ENCODE measurements around the gene CLEC16A. TPM values are rescaled to one million over a fixed set of nuclear protein-coding genes. Genes with fewer than 3 reads are reported as not detected.

CLEC16A gene
- total RNA-seq, 1 donor from 2014 or later: 19.8 TPM

GRCh38 chr16:11029948-11030347 lies 85.6 kb downstream of the CLEC16A start:
- no peak for DNase-seq (ENCODE audit: low read depth)
- TF ChIP-seq, protein P1, sequence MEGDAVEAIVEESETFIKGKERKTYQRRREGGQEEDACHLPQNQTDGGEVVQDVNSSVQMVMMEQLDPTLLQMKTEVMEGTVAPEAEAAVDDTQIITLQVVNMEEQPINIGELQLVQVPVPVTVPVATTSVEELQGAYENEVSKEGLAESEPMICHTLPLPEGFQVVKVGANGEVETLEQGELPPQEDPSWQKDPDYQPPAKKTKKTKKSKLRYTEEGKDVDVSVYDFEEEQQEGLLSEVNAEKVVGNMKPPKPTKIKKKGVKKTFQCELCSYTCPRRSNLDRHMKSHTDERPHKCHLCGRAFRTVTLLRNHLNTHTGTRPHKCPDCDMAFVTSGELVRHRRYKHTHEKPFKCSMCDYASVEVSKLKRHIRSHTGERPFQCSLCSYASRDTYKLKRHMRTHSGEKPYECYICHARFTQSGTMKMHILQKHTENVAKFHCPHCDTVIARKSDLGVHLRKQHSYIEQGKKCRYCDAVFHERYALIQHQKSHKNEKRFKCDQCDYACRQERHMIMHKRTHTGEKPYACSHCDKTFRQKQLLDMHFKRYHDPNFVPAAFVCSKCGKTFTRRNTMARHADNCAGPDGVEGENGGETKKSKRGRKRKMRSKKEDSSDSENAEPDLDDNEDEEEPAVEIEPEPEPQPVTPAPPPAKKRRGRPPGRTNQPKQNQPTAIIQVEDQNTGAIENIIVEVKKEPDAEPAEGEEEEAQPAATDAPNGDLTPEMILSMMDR (IDR thresholded peaks at IDR 0.05; ENCODE audit: insufficient read depth, low read length, poor library complexity, severe bottlenecking): no peak
- H3K4me3 ChIP-seq (ENCODE audit: low read depth, low read length): no peak overlapping the region
- H3K36me3 ChIP-seq (ENCODE audit: control insufficient read depth, insufficient read depth, low read length): peaks cover 2% of the 10 kb centered on the region
- H3K27me3 ChIP-seq (ENCODE audit: control insufficient read depth, insufficient read depth, low read length): no peaks in the 10 kb centered on the region

GRCh38 chr16:11030990-11031510 lies 86.7 kb downstream of the CLEC16A start:
- peaks cover 2% of the 10 kb centered on the region for H3K36me3 ChIP-seq (ENCODE audit: control insufficient read depth, insufficient read depth, low read length)
- H3K4me3 ChIP-seq (ENCODE audit: low read depth, low read length): no peak overlapping the region
- no peak for DNase-seq (ENCODE audit: low read depth)
- no peaks in the 10 kb centered on the region for H3K27me3 ChIP-seq (ENCODE audit: control insufficient read depth, insufficient read depth, low read length)
- TF ChIP-seq, protein P1 (IDR thresholded peaks at IDR 0.05; ENCODE audit: insufficient read depth, low read length, poor library complexity, severe bottlenecking): no peak

GRCh38 chr16:11032000-11032921 lies 87.9 kb downstream of the CLEC16A start:
- TF ChIP-seq, protein P1 (IDR thresholded peaks at IDR 0.05; ENCODE audit: insufficient read depth, low read length, poor library complexity, severe bottlenecking): no peak
- H3K27me3 ChIP-seq (ENCODE audit: control insufficient read depth, insufficient read depth, low read length): no peaks in the 10 kb centered on the region
- DNase-seq (ENCODE audit: low read depth): no peak
- H3K36me3 ChIP-seq (ENCODE audit: control insufficient read depth, insufficient read depth, low read length): peaks cover 2% of the 10 kb centered on the region
- no peak overlapping the region for H3K4me3 ChIP-seq (ENCODE audit: low read depth, low read length)

- peaks cover 2% of the 10 kb centered on the region for H3K36me3 ChIP-seq (ENCODE audit: control insufficient read depth, insufficient read depth, low read length)
- TF ChIP-seq, protein P1 (IDR thresholded peaks at IDR 0.05; ENCODE audit: insufficient read depth, low read length, poor library complexity, severe bottlenecking): no peak
- H3K27me3 ChIP-seq (ENCODE audit: control insufficient read depth, insufficient read depth, low read length): no peaks in the 10 kb centered on the region
- DNase-seq (ENCODE audit: low read depth): no peak
- H3K4me3 ChIP-seq (ENCODE audit: low read depth, low read length): no peak overlapping the region
These were observed 88.5 kb downstream of the CLEC16A start for GRCh38 chr16:11032922-11033291.

- H3K27me3 ChIP-seq (ENCODE audit: control insufficient read depth, insufficient read depth, low read length): no peaks in the 10 kb centered on the region
- peaks cover 2% of the 10 kb centered on the region for H3K36me3 ChIP-seq (ENCODE audit: control insufficient read depth, insufficient read depth, low read length)
- TF ChIP-seq, protein P1 (IDR thresholded peaks at IDR 0.05; ENCODE audit: insufficient read depth, low read length, poor library complexity, severe bottlenecking): no peak
- H3K4me3 ChIP-seq (ENCODE audit: low read depth, low read length): no peak overlapping the region
- DNase-seq (ENCODE audit: low read depth): no peak
These were observed 89.5 kb downstream of the CLEC16A start for GRCh38 chr16:11033629-11034420.
